ENCODE measurements around the gene MCAM. TPM values are rescaled to one million over a fixed set of nuclear protein-coding genes. Genes with fewer than 3 reads are reported as not detected.

Gene MCAM, protein sequence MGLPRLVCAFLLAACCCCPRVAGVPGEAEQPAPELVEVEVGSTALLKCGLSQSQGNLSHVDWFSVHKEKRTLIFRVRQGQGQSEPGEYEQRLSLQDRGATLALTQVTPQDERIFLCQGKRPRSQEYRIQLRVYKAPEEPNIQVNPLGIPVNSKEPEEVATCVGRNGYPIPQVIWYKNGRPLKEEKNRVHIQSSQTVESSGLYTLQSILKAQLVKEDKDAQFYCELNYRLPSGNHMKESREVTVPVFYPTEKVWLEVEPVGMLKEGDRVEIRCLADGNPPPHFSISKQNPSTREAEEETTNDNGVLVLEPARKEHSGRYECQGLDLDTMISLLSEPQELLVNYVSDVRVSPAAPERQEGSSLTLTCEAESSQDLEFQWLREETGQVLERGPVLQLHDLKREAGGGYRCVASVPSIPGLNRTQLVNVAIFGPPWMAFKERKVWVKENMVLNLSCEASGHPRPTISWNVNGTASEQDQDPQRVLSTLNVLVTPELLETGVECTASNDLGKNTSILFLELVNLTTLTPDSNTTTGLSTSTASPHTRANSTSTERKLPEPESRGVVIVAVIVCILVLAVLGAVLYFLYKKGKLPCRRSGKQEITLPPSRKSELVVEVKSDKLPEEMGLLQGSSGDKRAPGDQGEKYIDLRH
- 2,717 and 5,496 TPM in 2 replicates for total RNA-seq

GRCh38 chr11:119316729-119317591, at the start of gene MCAM:
Gene MCAM, minus strand, starts transcription at chr11:119317130. Its CDS starts 29 bp downstream, at chr11:119317101.

DNA sequence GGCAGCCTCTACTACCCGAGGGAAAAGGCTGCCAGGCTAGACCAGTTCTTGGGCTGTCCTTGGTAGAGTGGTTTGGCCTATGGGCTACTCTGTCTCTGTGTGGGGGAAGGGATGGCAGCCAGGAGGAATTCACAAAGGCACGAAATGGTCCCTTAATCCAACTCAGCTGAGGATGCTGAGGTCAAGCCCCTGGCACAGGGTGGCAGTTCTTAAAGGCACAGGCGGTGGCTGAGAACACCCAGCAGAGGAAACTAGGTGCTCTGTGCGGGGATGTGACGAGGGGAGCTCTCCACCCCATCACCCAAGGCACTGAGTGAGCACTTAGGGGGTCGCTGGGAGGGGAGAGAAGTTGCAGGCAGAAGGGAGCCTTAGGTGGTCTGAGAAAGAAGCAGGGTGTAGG, 29.7 kb upstream of the MCAM start, which contains the start of gene MFRP:
Gene MFRP, minus strand, starts transcription at position 101 of the 400 bp plus-strand sequence. CDS start 192 bp downstream, outside the sequence.

GRCh38 chr11:119340335-119341221, 23.6 kb upstream of the MCAM start, which contains the start of gene C1QTNF5:
Gene C1QTNF5, minus strand, starts transcription at chr11:119340883. Its CDS starts 486 bp downstream, at chr11:119340397.

GRCh38 chr11:119334174-119334930, 17.4 kb upstream of the MCAM start, which contains the start of gene RNF26:
Gene RNF26, plus strand, starts transcription at chr11:119334527. Its CDS starts 596 bp downstream, at chr11:119335123.

Other genes starting within 250 kb of the MCAM start
- 18.5 and 20.2 TPM in 2 replicates for gene VPS11, start 249.3 kb downstream of the MCAM start, total RNA-seq
- gene HMBS, start 232.2 kb downstream of the MCAM start, total RNA-seq, result 6.5 and 13.2 TPM in 2 replicates
- gene DPAGT1, start 215.3 kb downstream of the MCAM start, total RNA-seq, result 16.9 and 30.7 TPM in 2 replicates
- 1.8 and 2.9 TPM in 2 replicates for gene C2CD2L, start 209.8 kb downstream of the MCAM start, total RNA-seq
- 11.7 and 17.3 TPM in 2 replicates for gene HINFP, start 195.6 kb downstream of the MCAM start, total RNA-seq
- gene ABCG4, start 168.1 kb downstream of the MCAM start, total RNA-seq, result 0.15 and 0.32 TPM in 2 replicates
- 10.5 and 14.6 TPM in 2 replicates for gene NLRX1, start 148.4 kb downstream of the MCAM start, total RNA-seq
- not detected in 2 replicates for gene NHERF4, start 131.7 kb downstream of the MCAM start, total RNA-seq
- 10.4 and 11.9 TPM in 2 replicates for gene CBL, start 110.8 kb downstream of the MCAM start, total RNA-seq
- gene RNF26, start 17.4 kb upstream of the MCAM start, total RNA-seq, result 3.8 and 3.9 TPM in 2 replicates
- gene C1QTNF5, start 23.8 kb upstream of the MCAM start, total RNA-seq, result 82.5 and 90.6 TPM in 2 replicates
- under 0.01 and 0.15 TPM in 2 replicates for gene MFRP, start 29.6 kb upstream of the MCAM start, total RNA-seq
- gene USP2, start 64.6 kb upstream of the MCAM start, total RNA-seq, result 0.15 and 0.32 TPM in 2 replicates
- 4.0 and 7.5 TPM in 2 replicates for gene THY1, start 106.0 kb upstream of the MCAM start, total RNA-seq